D721Med (cell line): ENCODE measurements around the gene EID3.

Experiments
- DNase-seq: peaks from one replicate; pipeline ENCODE4 v3.0.0; 2011; ENCODE audit warnings: low spot score; ENCODE audit not compliant: insufficient read length
- FAIRE-seq: peaks from 2 replicates; lab custom pipeline; 2011; peaks lifted over from hg19 to GRCh38; lab: Jason Lieb, UNC
- CTCF ChIP-seq: IDR thresholded peaks from 2 replicates; pipeline ENCODE4 v1.5.1; 2012; ENCODE audit warnings: mild to moderate bottlenecking, control low read depth; ENCODE audit not compliant: insufficient read depth; ENCODE audit errors: missing control alignments

Gene EID3

GRCh38 chr12:104295954-104296353 lies 7.6 kb upstream of the EID3 start:
- TF ChIP-seq CTCF: no peak
- DNase-seq (no peak), FAIRE-seq (no peak)

- TF ChIP-seq CTCF: no peak
- no peak for FAIRE-seq
- DNase-seq: no peak
These were observed 6.8 kb upstream of the EID3 start for GRCh38 chr12:104296718-104297117.

- FAIRE-seq (no peak), DNase-seq (no peak)
- TF ChIP-seq CTCF: no peak
These were observed 5.9 kb upstream of the EID3 start for GRCh38 chr12:104297477-104298113.

GRCh38 chr12:104299842-104300481 lies 3.6 kb upstream of the EID3 start:
- DNase-seq: no peak
- FAIRE-seq: no peak
- TF ChIP-seq CTCF: no peak

GRCh38 chr12:104304261-104305009 lies 896 bp downstream of the EID3 start:
- no peak for TF ChIP-seq CTCF
- no peak for FAIRE-seq
- DNase-seq: no peak

GRCh38 chr12:104305349-104305748 lies 1.8 kb downstream of the EID3 start:
- no peak for TF ChIP-seq CTCF
- FAIRE-seq: no peak
- DNase-seq: no peak

GRCh38 chr12:104306376-104306775 lies 2.8 kb downstream of the EID3 start:
- FAIRE-seq: no peak

More at GRCh38 chr12:104306376-104306775, 2.8 kb downstream of the EID3 start:
- no peak for TF ChIP-seq CTCF
- DNase-seq: no peak
